Activated CD4-positive, alpha-beta T cell treated with anti-CD3 and anti-CD28 coated beads, Interleukin-2, amount 50 U/mL, for 48 hours (primary cell): Measurements from ENCODE around the gene MEGF6.

Source experiments
- DNase-seq, 2 experiments: peaks; one replicate each; pipeline ENCODE4 v3.0.0-alpha.2; 2020

Gene MEGF6

GRCh38 chr1:3498986-3499385, 112.3 kb downstream of the MEGF6 start:
- DNase-seq = no peak

GRCh38 chr1:3498246-3498930, 112.9 kb downstream of the MEGF6 start:
- DNase-seq = no peak

- no peak for DNase-seq
Measured at GRCh38 chr1:3497521-3497920, 113.8 kb downstream of the MEGF6 start.

GRCh38 chr1:3496916-3497315, 114.4 kb downstream of the MEGF6 start:
- no peak for DNase-seq

GRCh38 chr1:3495776-3496745, 115.2 kb downstream of the MEGF6 start:
- DNase-seq = no peak

- DNase-seq = no peak
Measured at GRCh38 chr1:3494321-3495308, 116.7 kb downstream of the MEGF6 start.

- DNase-seq = no peak
Measured at GRCh38 chr1:3492545-3493246, 118.6 kb downstream of the MEGF6 start.

- peak; percentile 88 to 90 for DNase-seq
Measured at GRCh38 chr1:3491291-3492246, 119.7 kb downstream of the MEGF6 start.

- no peak for DNase-seq
Measured at GRCh38 chr1:3490046-3490745, 121.1 kb downstream of the MEGF6 start.

- DNase-seq = no peak
Measured at GRCh38 chr1:3488432-3488831, 122.9 kb downstream of the MEGF6 start.

- no peak for DNase-seq
Measured at GRCh38 chr1:3485016-3485415, 126.3 kb downstream of the MEGF6 start.

GRCh38 chr1:3483801-3484444, 127.4 kb downstream of the MEGF6 start:
- peak; percentile 50 to 56 for DNase-seq

GRCh38 chr1:3483380-3483779, 127.9 kb downstream of the MEGF6 start:
- DNase-seq = no peak

- peak in 1 of 2 experiments; percentile 13 for DNase-seq
Measured at GRCh38 chr1:3482378-3482849, 128.9 kb downstream of the MEGF6 start.

- DNase-seq = no peak
Measured at GRCh38 chr1:3481836-3482375, 129.4 kb downstream of the MEGF6 start.

- no peak for DNase-seq
Measured at GRCh38 chr1:3481046-3481445, 130.3 kb downstream of the MEGF6 start.

GRCh38 chr1:3480369-3480719, 131.0 kb downstream of the MEGF6 start:
- DNase-seq = no peak

GRCh38 chr1:3479511-3480368, 131.6 kb downstream of the MEGF6 start:
- no peak for DNase-seq
